Measurements from ENCODE around the gene PARD3. TPM values are rescaled to one million over a fixed set of nuclear protein-coding genes. Genes with fewer than 3 reads are reported as not detected.
A peak's percentile ranks its signal among the peaks of the same experiment; 100 is the strongest.
"Not testable (repeated sequence)": the region's sequence is repeated elsewhere in the genome, so short reads cannot be mapped to it uniquely, and the experiment has no call there.

The PARD3 gene
- total RNA-seq, 2 experiments from 2014 or later, result 0.53 to 0.71 TPM

GRCh38 chr10:34358729-34359434 lies 456.2 kb downstream of the PARD3 start:
- no peaks in the 10 kb centered on the region for H3K27me3 ChIP-seq (ENCODE audit: control insufficient read depth in 1 of 2, insufficient read depth in 2 of 2, low read length in 2 of 2)
- no peaks in the 10 kb centered on the region for H3K4me1 Mint-ChIP-seq (ENCODE audit: low read depth)
- no peaks in the 10 kb centered on the region for H3K4me1 ChIP-seq (ENCODE audit: insufficient read depth, low read length)
- CTCF ChIA-PET, result no interaction called here
- no peaks in the 10 kb centered on the region for H3K9me3 Mint-ChIP-seq
- H3K27ac Mint-ChIP-seq, result no peak overlapping the region
- intact Hi-C loops (cut with DNase I, micrococcal nuclease), result no loop called here
- ATAC-seq (ENCODE audit: poor library complexity), result no peak
- DNase-seq, result no peak
- no peaks in the 10 kb centered on the region for H3K27me3 Mint-ChIP-seq
- H3K36me3 Mint-ChIP-seq (ENCODE audit: low read depth), result no peaks in the 10 kb centered on the region
- no peak overlapping the region for H3K4me3 Mint-ChIP-seq
- no peak overlapping the region for H3K4me3 ChIP-seq (ENCODE audit: low read length)
- TF ChIP-seq, protein P1, sequence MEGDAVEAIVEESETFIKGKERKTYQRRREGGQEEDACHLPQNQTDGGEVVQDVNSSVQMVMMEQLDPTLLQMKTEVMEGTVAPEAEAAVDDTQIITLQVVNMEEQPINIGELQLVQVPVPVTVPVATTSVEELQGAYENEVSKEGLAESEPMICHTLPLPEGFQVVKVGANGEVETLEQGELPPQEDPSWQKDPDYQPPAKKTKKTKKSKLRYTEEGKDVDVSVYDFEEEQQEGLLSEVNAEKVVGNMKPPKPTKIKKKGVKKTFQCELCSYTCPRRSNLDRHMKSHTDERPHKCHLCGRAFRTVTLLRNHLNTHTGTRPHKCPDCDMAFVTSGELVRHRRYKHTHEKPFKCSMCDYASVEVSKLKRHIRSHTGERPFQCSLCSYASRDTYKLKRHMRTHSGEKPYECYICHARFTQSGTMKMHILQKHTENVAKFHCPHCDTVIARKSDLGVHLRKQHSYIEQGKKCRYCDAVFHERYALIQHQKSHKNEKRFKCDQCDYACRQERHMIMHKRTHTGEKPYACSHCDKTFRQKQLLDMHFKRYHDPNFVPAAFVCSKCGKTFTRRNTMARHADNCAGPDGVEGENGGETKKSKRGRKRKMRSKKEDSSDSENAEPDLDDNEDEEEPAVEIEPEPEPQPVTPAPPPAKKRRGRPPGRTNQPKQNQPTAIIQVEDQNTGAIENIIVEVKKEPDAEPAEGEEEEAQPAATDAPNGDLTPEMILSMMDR (IDR thresholded peaks at IDR 0.05), result no peak
- POLR2A ChIA-PET, result no interaction called here
- no peaks in the 10 kb centered on the region for H3K9me3 ChIP-seq (ENCODE audit: control insufficient read depth in 1 of 2, insufficient read depth in 1 of 2, low read length in 2 of 2)
- H3K36me3 ChIP-seq (ENCODE audit: insufficient read depth, low read length), result no peaks in the 10 kb centered on the region
- H3K27ac ChIP-seq (ENCODE audit: low read depth in 1 of 2, low read length in 2 of 2), result no peak overlapping the region

DNA sequence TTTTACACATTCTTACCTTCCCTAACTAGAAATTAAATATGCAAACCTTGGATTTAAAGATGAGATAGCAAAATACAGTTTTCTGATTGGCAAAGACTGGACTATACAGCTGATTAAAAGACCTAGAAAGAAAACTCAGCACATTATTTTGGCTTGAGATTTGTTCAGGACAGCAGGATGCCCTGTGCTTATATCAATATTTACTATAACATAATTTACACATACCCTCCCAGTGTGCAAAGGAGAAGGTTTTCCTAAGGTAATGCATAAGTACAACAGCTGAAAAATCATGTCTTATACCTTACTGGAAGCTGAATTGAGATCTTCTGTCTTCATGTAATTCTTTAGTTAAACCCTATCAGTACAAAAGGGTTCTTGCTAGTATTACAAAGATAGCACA lies 458.6 kb downstream of the PARD3 start:
- ChIA-PET CTCF (no interaction called here), POLR2A (interaction anchor here (0.5 kb wide), 1 partner anchor 408 kb away, joined by 3 read pairs; no protein-coding TSS in a partner anchor)
- no peaks in the 10 kb centered on the region for H3K27me3 Mint-ChIP-seq
- no peak for ATAC-seq (ENCODE audit: poor library complexity)
- H3K4me3 Mint-ChIP-seq, result no peak overlapping the region
- no peaks in the 10 kb centered on the region for H3K9me3 Mint-ChIP-seq
- Histone ChIP-seq H3K27ac (ENCODE audit: low read depth in 1 of 2, low read length in 2 of 2) (no peak overlapping the region), H3K4me1 (ENCODE audit: insufficient read depth, low read length) (no peaks in the 10 kb centered on the region), H3K4me3 (ENCODE audit: low read length) (no peak overlapping the region), H3K36me3 (ENCODE audit: insufficient read depth, low read length) (no peaks in the 10 kb centered on the region), H3K9me3 (ENCODE audit: control insufficient read depth in 1 of 2, insufficient read depth in 1 of 2, low read length in 2 of 2) (no peaks in the 10 kb centered on the region), H3K27me3 (ENCODE audit: control insufficient read depth in 1 of 2, insufficient read depth in 2 of 2, low read length in 2 of 2) (no peaks in the 10 kb centered on the region)
- no peak overlapping the region for H3K27ac Mint-ChIP-seq
- no peaks in the 10 kb centered on the region for H3K36me3 Mint-ChIP-seq (ENCODE audit: low read depth)
- H3K4me1 Mint-ChIP-seq (ENCODE audit: low read depth), result no peaks in the 10 kb centered on the region
- TF ChIP-seq, protein P1 (IDR thresholded peaks at IDR 0.05), result no peak
- intact Hi-C loops (cut with DNase I, micrococcal nuclease), result no loop called here
- DNase-seq, result no peak

- H3K4me1 ChIP-seq (ENCODE audit: insufficient read depth, low read length); H3K36me3 Mint-ChIP-seq (ENCODE audit: low read depth); H3K27me3 Mint-ChIP-seq; H3K27me3 ChIP-seq (ENCODE audit: control insufficient read depth in 1 of 2, insufficient read depth in 2 of 2, low read length in 2 of 2); ATAC-seq (ENCODE audit: poor library complexity); H3K9me3 ChIP-seq (ENCODE audit: control insufficient read depth in 1 of 2, insufficient read depth in 1 of 2, low read length in 2 of 2); H3K27ac ChIP-seq (ENCODE audit: low read depth in 1 of 2, low read length in 2 of 2); H3K4me3 Mint-ChIP-seq; H3K36me3 ChIP-seq (ENCODE audit: insufficient read depth, low read length); H3K4me3 ChIP-seq (ENCODE audit: low read length); DNase-seq; POLR2A ChIA-PET; H3K4me1 Mint-ChIP-seq (ENCODE audit: low read depth); CTCF ChIA-PET; intact Hi-C loops (cut with DNase I, micrococcal nuclease); H3K9me3 Mint-ChIP-seq; H3K27ac Mint-ChIP-seq: not testable (repeated sequence)
Measured at GRCh38 chr10:34353530-34353929, 461.6 kb downstream of the PARD3 start.

GRCh38 chr10:34352599-34353204 lies 462.4 kb downstream of the PARD3 start:
- POLR2A ChIA-PET; H3K9me3 Mint-ChIP-seq; H3K4me3 ChIP-seq (ENCODE audit: low read length); H3K4me3 Mint-ChIP-seq; H3K9me3 ChIP-seq (ENCODE audit: control insufficient read depth in 1 of 2, insufficient read depth in 1 of 2, low read length in 2 of 2); CTCF ChIA-PET; H3K4me1 Mint-ChIP-seq (ENCODE audit: low read depth); ATAC-seq (ENCODE audit: poor library complexity); H3K27ac Mint-ChIP-seq; intact Hi-C loops (cut with DNase I, micrococcal nuclease); H3K27me3 ChIP-seq (ENCODE audit: control insufficient read depth in 1 of 2, insufficient read depth in 2 of 2, low read length in 2 of 2); H3K4me1 ChIP-seq (ENCODE audit: insufficient read depth, low read length); H3K36me3 Mint-ChIP-seq (ENCODE audit: low read depth); H3K36me3 ChIP-seq (ENCODE audit: insufficient read depth, low read length); H3K27me3 Mint-ChIP-seq; H3K27ac ChIP-seq (ENCODE audit: low read depth in 1 of 2, low read length in 2 of 2): not testable (repeated sequence)
- peak in 1 of 14 experiments; percentile 4 for DNase-seq
